WERI-Rb-1 (cell line): ENCODE data around the gene GALNT16.
A peak's percentile ranks its signal among the peaks of the same experiment; 100 is the strongest.

ENCODE experiments used
- DNase-seq: peaks from one replicate; pipeline ENCODE4 v3.0.0-alpha.2; 2020
- H3K27ac ChIP-seq: fragments of 250-450 bp; sonication (Bioruptor Pico); 2 replicates; pipeline ENCODE4 v1.5.1; 2020; ENCODE audit warnings: mild to moderate bottlenecking, moderate library complexity
- H3K27me3 ChIP-seq: fragments of 250-450 bp; sonication (Bioruptor Pico); 2 replicates; pipeline ENCODE4 v1.5.1; 2021; ENCODE audit warnings: mild to moderate bottlenecking, low read depth, moderate library complexity; ENCODE audit not compliant: insufficient read depth, severe bottlenecking
- H3K36me3 ChIP-seq: fragments of 250-450 bp; sonication (Bioruptor Pico); 2 replicates; pipeline ENCODE4 v1.5.1; 2020; ENCODE audit warnings: mild to moderate bottlenecking, moderate library complexity
- H3K4me3 ChIP-seq: 2 replicates; pipeline ENCODE4 v1.5.1; 2011; ENCODE audit warnings: low read depth, mild to moderate bottlenecking, control low read depth, low read length
- H3K9me3 ChIP-seq: fragments of 250-450 bp; sonication (Bioruptor Pico); 2 replicates; pipeline ENCODE4 v1.5.1; 2021; ENCODE audit warnings: mild to moderate bottlenecking, moderate library complexity; ENCODE audit not compliant: severe bottlenecking
- CTCF ChIP-seq: IDR thresholded peaks from 2 replicates; pipeline ENCODE4 v1.5.1; 2011; ENCODE audit warnings: low read depth, mild to moderate bottlenecking, control low read depth, inconsistent platforms, low read length

The GALNT16 gene

GRCh38 chr14:69238883-69239282, 21.1 kb upstream of the GALNT16 start:
- Histone ChIP-seq H3K9me3 (no peaks in the 10 kb centered on the region), H3K27ac (no peak overlapping the region), H3K4me3 (no peak overlapping the region), H3K36me3 (peaks cover 45% of the 10 kb centered on the region), H3K27me3 (no peaks in the 10 kb centered on the region)
- no peak for TF ChIP-seq CTCF
- no peak for DNase-seq

- no peak for DNase-seq
- Histone ChIP-seq H3K27me3 (no peaks in the 10 kb centered on the region), H3K36me3 (peaks cover 34% of the 10 kb centered on the region)
Observed at GRCh38 chr14:69240527-69241173, 19.3 kb upstream of the GALNT16 start.

GRCh38 chr14:69241577-69241976, 18.4 kb upstream of the GALNT16 start:
- Histone ChIP-seq H3K27me3 (no peaks in the 10 kb centered on the region), H3K4me3 (no peak overlapping the region), H3K27ac (no peak overlapping the region), H3K9me3 (no peaks in the 10 kb centered on the region), H3K36me3 (peaks cover 25% of the 10 kb centered on the region)
- no peak for TF ChIP-seq CTCF
- no peak for DNase-seq

More at GRCh38 chr14:69240527-69241173, 19.3 kb upstream of the GALNT16 start:
- Histone ChIP-seq H3K9me3 (no peaks in the 10 kb centered on the region), H3K4me3 (no peak overlapping the region), H3K27ac (no peak overlapping the region)
- TF ChIP-seq CTCF, result no peak

- H3K36me3 ChIP-seq, result peaks cover 15% of the 10 kb centered on the region
- H3K27me3 ChIP-seq, result no peaks in the 10 kb centered on the region
- DNase-seq, result peak; percentile 59
- TF ChIP-seq CTCF, result peak; percentile 57
- H3K27ac ChIP-seq, result no peak overlapping the region
- H3K4me3 ChIP-seq, result no peak overlapping the region
- no peaks in the 10 kb centered on the region for H3K9me3 ChIP-seq
Observed at GRCh38 chr14:69242311-69243224, 17.4 kb upstream of the GALNT16 start.

- no peak for DNase-seq
- TF ChIP-seq CTCF, result no peak
- Histone ChIP-seq H3K9me3 (no peaks in the 10 kb centered on the region), H3K27me3 (no peaks in the 10 kb centered on the region), H3K36me3 (no peaks in the 10 kb centered on the region; the same call in 1 of the 2 replicates), H3K4me3 (no peak overlapping the region), H3K27ac (no peak overlapping the region)
Observed at GRCh38 chr14:69244946-69245345, 15.0 kb upstream of the GALNT16 start.
